Skeletal muscle tissue (tissue), 4 donors: ENCODE results near the gene PKIG. TPM values are rescaled to one million over a fixed set of nuclear protein-coding genes. Genes with fewer than 3 reads are reported as not detected.
A peak's percentile ranks its signal among the peaks of the same experiment; 100 is the strongest.

ENCODE experiments used
- H3K27ac ChIP-seq: one replicate; pipeline ENCODE4 v1.7.0; 2013; ENCODE audit warnings: mild to moderate bottlenecking, low read depth, low read length, inconsistent platforms
- H3K27me3 ChIP-seq, 3 donors: one replicate each; pipeline ENCODE4 v1.7.0; 2013; ENCODE audit warnings: low read length in 3 of 3; ENCODE audit not compliant: control insufficient read depth in 3 of 3, insufficient read depth in 3 of 3
- H3K36me3 ChIP-seq, 3 donors: one replicate each; pipeline ENCODE4 v1.7.0; 2013; ENCODE audit warnings: low read length in 3 of 3; ENCODE audit not compliant: control insufficient read depth in 3 of 3, insufficient read depth in 3 of 3
- H3K4me1 ChIP-seq, 3 donors: one replicate each; pipeline ENCODE4 v1.7.0; 2013; ENCODE audit warnings: low read length in 3 of 3, mild to moderate bottlenecking in 3 of 3; ENCODE audit not compliant: control insufficient read depth in 3 of 3, insufficient read depth in 3 of 3
- H3K4me3 ChIP-seq, 3 donors: one replicate each; pipeline ENCODE4 v1.7.0; 2013; ENCODE audit warnings: low read length in 3 of 3
- H3K9ac ChIP-seq, 3 donors: one replicate each; pipeline ENCODE4 v1.7.0; 2013; ENCODE audit warnings: low read length in 3 of 3, mild to moderate bottlenecking in 3 of 3, moderate library complexity in 2 of 3, low read depth in 1 of 3
- H3K9me3 ChIP-seq, 3 donors: one replicate each; pipeline ENCODE4 v1.7.0; 2013; ENCODE audit warnings: low read length in 3 of 3; ENCODE audit not compliant: control insufficient read depth in 3 of 3
- total RNA-seq: library from RNA; depleted of rRNA; stranded (reverse); fragments of >200 nt; gene quantifications from one replicate; pipeline ENCODE4 v1.2.3, GENCODE V29; 2014
- donor health status: Osteomylitis.

The PKIG gene
- total RNA-seq, 1 donor from 2014 or later: 37.1 TPM

- Histone ChIP-seq H3K4me3 (no peak overlapping the region), H3K27me3 (no peaks in the 10 kb centered on the region), H3K27ac (no peak overlapping the region), H3K36me3 (peaks cover 17 to 28% (median 25%) of the 10 kb centered on the region in 3 donors), H3K4me1 (peaks cover 33 to 57% (median 36%) of the 10 kb centered on the region in 3 donors), H3K9ac (peak overlapping the region in 1 of 3 donors; percentile 8), H3K9me3 (no peaks in the 10 kb centered on the region)
Observed at GRCh38 chr20:44590980-44591778, 8.8 kb downstream of the PKIG start.

- no peaks in the 10 kb centered on the region for H3K27me3 ChIP-seq
- H3K36me3 ChIP-seq: peaks cover 20 to 28% (median 25%) of the 10 kb centered on the region in 3 donors
- H3K9me3 ChIP-seq: no peaks in the 10 kb centered on the region
- H3K9ac ChIP-seq: no peak overlapping the region
- H3K27ac ChIP-seq: no peak overlapping the region
- no peak overlapping the region for H3K4me3 ChIP-seq
- peaks cover 33 to 56% (median 34%) of the 10 kb centered on the region in 3 donors for H3K4me1 ChIP-seq
Observed at GRCh38 chr20:44592366-44592765, 10.0 kb downstream of the PKIG start.

- no peaks in the 10 kb centered on the region for H3K9me3 ChIP-seq
- H3K27ac ChIP-seq: peak overlapping the region; percentile 60
- H3K36me3 ChIP-seq: peaks cover 20 to 28% (median 25%) of the 10 kb centered on the region in 3 donors
- H3K4me3 ChIP-seq: no peak overlapping the region
- H3K9ac ChIP-seq: no peak overlapping the region
- no peaks in the 10 kb centered on the region for H3K27me3 ChIP-seq
- H3K4me1 ChIP-seq: peaks cover 44 to 63% (median 46%) of the 10 kb centered on the region in 3 donors
Observed at GRCh38 chr20:44593751-44594150, 11.4 kb downstream of the PKIG start.

- H3K9ac ChIP-seq: peak overlapping the region in 2 of 3 donors; percentile 7 to 9
- H3K27ac ChIP-seq: peak overlapping the region; percentile 60
- no peaks in the 10 kb centered on the region for H3K9me3 ChIP-seq
- peaks cover 53 to 73% (median 55%) of the 10 kb centered on the region in 3 donors for H3K4me1 ChIP-seq
- H3K36me3 ChIP-seq: peaks cover 20 to 26% (median 25%) of the 10 kb centered on the region in 3 donors
- no peaks in the 10 kb centered on the region for H3K27me3 ChIP-seq
- no peak overlapping the region for H3K4me3 ChIP-seq
Observed at GRCh38 chr20:44594730-44595129, 12.4 kb downstream of the PKIG start.

GRCh38 chr20:44596010-44596409, 13.6 kb downstream of the PKIG start:
- H3K4me3 ChIP-seq: no peak overlapping the region
- H3K9ac ChIP-seq: peak overlapping the region in 1 of 3 donors; percentile 26
- no peaks in the 10 kb centered on the region for H3K9me3 ChIP-seq
- peaks cover 66 to 83% (median 67%) of the 10 kb centered on the region in 3 donors for H3K4me1 ChIP-seq
- H3K27me3 ChIP-seq: no peaks in the 10 kb centered on the region
- H3K36me3 ChIP-seq: peaks cover 13 to 16% (median 14%) of the 10 kb centered on the region in 3 donors
- peak overlapping the region; percentile 3 for H3K27ac ChIP-seq

GRCh38 chr20:44596876-44597275, 14.5 kb downstream of the PKIG start:
- peak overlapping the region; percentile 77 for H3K27ac ChIP-seq
- no peak overlapping the region for H3K4me3 ChIP-seq
- H3K36me3 ChIP-seq: peaks cover 6 to 10% (median 9%) of the 10 kb centered on the region in 3 donors
- no peak overlapping the region for H3K9ac ChIP-seq
- peaks cover 75 to 89% (median 76%) of the 10 kb centered on the region in 3 donors for H3K4me1 ChIP-seq
- no peaks in the 10 kb centered on the region for H3K9me3 ChIP-seq
- no peaks in the 10 kb centered on the region for H3K27me3 ChIP-seq

GRCh38 chr20:44597516-44597915, 15.1 kb downstream of the PKIG start:
- peaks cover 0 to 3% (median 3%) of the 10 kb centered on the region in 3 donors for H3K36me3 ChIP-seq
- peaks cover 80 to 88% (median 82%) of the 10 kb centered on the region in 3 donors for H3K4me1 ChIP-seq
- peak overlapping the region in 2 of 3 donors; percentile 58 to 65 for H3K9ac ChIP-seq
- H3K27ac ChIP-seq: peak overlapping the region; percentile 77
- no peaks in the 10 kb centered on the region for H3K9me3 ChIP-seq
- no peak overlapping the region for H3K4me3 ChIP-seq
- H3K27me3 ChIP-seq: no peaks in the 10 kb centered on the region

GRCh38 chr20:44597930-44598329, 15.6 kb downstream of the PKIG start:
- H3K27ac ChIP-seq: peak overlapping the region; percentile 77
- peaks cover 0 to 3% (median 0%) of the 10 kb centered on the region in 3 donors for H3K36me3 ChIP-seq
- H3K4me3 ChIP-seq: no peak overlapping the region
- peak overlapping the region in 2 of 3 donors; percentile 58 to 65 for H3K9ac ChIP-seq
- H3K9me3 ChIP-seq: no peaks in the 10 kb centered on the region
- H3K4me1 ChIP-seq: peaks cover 84 to 91% (median 86%) of the 10 kb centered on the region in 3 donors
- H3K27me3 ChIP-seq: no peaks in the 10 kb centered on the region

GRCh38 chr20:44598423-44599305, 16.3 kb downstream of the PKIG start:
- H3K4me3 ChIP-seq: peak overlapping the region in 2 of 3 donors; percentile 27 to 37
- peak overlapping the region; percentile 52 to 65 (median 58) for H3K9ac ChIP-seq
- no peaks in the 10 kb centered on the region for H3K27me3 ChIP-seq
- H3K4me1 ChIP-seq: peaks cover 86 to 92% (median 88%) of the 10 kb centered on the region in 3 donors
- peak overlapping the region; percentile 77 for H3K27ac ChIP-seq
- H3K9me3 ChIP-seq: no peaks in the 10 kb centered on the region
- peaks cover 0 to 4% (median 3%) of the 10 kb centered on the region in 3 donors for H3K36me3 ChIP-seq
